Measurements from ENCODE around the gene ANXA1. TPM values are rescaled to one million over a fixed set of nuclear protein-coding genes. Genes with fewer than 3 reads are reported as not detected.

Gene ANXA1
- total RNA-seq, 2 experiments from 2014 or later = not detected

DNA sequence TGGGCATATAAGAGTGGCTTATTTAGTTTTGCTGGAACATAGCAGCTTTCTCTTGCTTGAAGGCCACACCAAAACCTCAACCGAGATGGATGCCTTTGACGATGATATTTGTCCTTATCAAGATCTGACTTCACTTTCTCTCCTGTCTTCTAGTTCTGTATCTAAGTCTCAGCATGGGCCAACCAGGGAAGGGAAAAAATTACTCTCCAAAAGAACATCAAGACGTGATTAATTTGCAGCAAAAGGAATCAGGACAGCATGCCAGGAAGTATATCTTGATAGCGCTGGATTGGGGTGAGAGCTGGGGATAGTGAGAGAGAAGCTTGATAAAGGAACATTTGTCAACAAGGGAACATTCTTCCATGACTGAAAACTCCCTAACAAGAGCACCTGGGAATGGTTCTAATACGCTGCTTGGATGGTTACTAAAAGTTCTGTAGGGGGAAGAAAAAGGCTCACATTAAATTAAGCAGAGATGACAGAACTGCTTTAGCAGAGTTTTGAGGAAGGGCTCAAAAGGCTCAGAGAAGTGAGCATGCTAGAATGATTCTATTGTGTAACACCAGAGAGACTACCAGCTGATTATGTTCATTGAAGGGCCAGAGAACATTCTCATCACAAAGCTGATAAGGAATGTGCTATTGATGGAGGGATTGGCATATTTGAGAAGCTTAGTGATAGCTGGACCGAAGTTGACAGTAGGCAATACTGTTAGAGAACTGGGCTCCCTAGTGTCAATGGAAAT lies 21.6 kb upstream of the ANXA1 start:
- no peaks in the 10 kb centered on the region for H3K79me2 ChIP-seq (ENCODE audit: insufficient read depth, low read depth, low read length)
- no peaks in the 10 kb centered on the region for H3K9me2 ChIP-seq (ENCODE audit: insufficient read depth, low read length)
- no peak for DNase-seq (ENCODE audit: low spot score)
- TF ChIP-seq EZH2phosphoT487 (IDR thresholded peaks at IDR 0.05; ENCODE audit: borderline replicate concordance, low read depth, low read length) = no peak
- no peak for TF ChIP-seq CTCF (conservative IDR thresholded peaks at IDR 0.05; ENCODE audit: low read length)
- H3K27ac ChIP-seq (ENCODE audit: low read depth, low read length, poor library complexity, severe bottlenecking) = no peak overlapping the region
- no peak overlapping the region for H2AFZ ChIP-seq (ENCODE audit: low read length)
- no peaks in the 10 kb centered on the region for H3K9me3 ChIP-seq (ENCODE audit: low read length)
- ChIA-PET POLR2A (interaction anchor here (0.6 kb wide), 1 partner anchor 40 kb away, joined by 3 read pairs; no protein-coding TSS in a partner anchor), CTCF (ENCODE audit: unreplicated experiment) (no interaction called here)
- H3K4me1 ChIP-seq (ENCODE audit: insufficient read depth, low read length, poor library complexity, severe bottlenecking) = peaks cover 12% of the 10 kb centered on the region
- H3K4me3 ChIP-seq (ENCODE audit: low read depth, low read length, poor library complexity, severe bottlenecking) = no peak overlapping the region
- no TSS peak for BruUV-seq (replicated peaks)
- H3K4me2 ChIP-seq (ENCODE audit: low read length) = no peak overlapping the region
- H3K36me3 ChIP-seq (ENCODE audit: insufficient read depth, low read length) = no peaks in the 10 kb centered on the region
- intact Hi-C loops (cut with micrococcal nuclease; ENCODE audit: unreplicated experiment) = no loop called here
- no peaks in the 10 kb centered on the region for H4K20me1 ChIP-seq (ENCODE audit: insufficient read depth, low read length)

GRCh38 chr9:73131461-73131860 lies 20.2 kb upstream of the ANXA1 start:
- CTCF ChIA-PET (ENCODE audit: unreplicated experiment) = no interaction called here
- H3K4me3 ChIP-seq (ENCODE audit: low read depth, low read length, poor library complexity, severe bottlenecking) = no peak overlapping the region
- peaks cover 12% of the 10 kb centered on the region for H3K4me1 ChIP-seq (ENCODE audit: insufficient read depth, low read length, poor library complexity, severe bottlenecking)
- BruUV-seq (replicated peaks) = no TSS peak
- POLR2A ChIA-PET = no interaction called here
- intact Hi-C loops (cut with micrococcal nuclease; ENCODE audit: unreplicated experiment) = no loop called here
- H3K4me2 ChIP-seq (ENCODE audit: low read length) = peak overlapping the region; percentile 62; the same call in 1 of the 2 replicates
- H3K36me3 ChIP-seq (ENCODE audit: insufficient read depth, low read length) = no peaks in the 10 kb centered on the region
- H3K27ac ChIP-seq (ENCODE audit: low read depth, low read length, poor library complexity, severe bottlenecking) = no peak overlapping the region
- TF ChIP-seq EZH2phosphoT487 (IDR thresholded peaks at IDR 0.05; ENCODE audit: borderline replicate concordance, low read depth, low read length) (no peak), CTCF (conservative IDR thresholded peaks at IDR 0.05; ENCODE audit: low read length) (no peak)
- H3K9me2 ChIP-seq (ENCODE audit: insufficient read depth, low read length) = no peaks in the 10 kb centered on the region
- H3K79me2 ChIP-seq (ENCODE audit: insufficient read depth, low read depth, low read length) = no peaks in the 10 kb centered on the region
- DNase-seq (ENCODE audit: low spot score) = no peak
- no peaks in the 10 kb centered on the region for H4K20me1 ChIP-seq (ENCODE audit: insufficient read depth, low read length)
- H2AFZ ChIP-seq (ENCODE audit: low read length) = peak overlapping the region; percentile 94; the same call in 1 of the 2 replicates
- no peaks in the 10 kb centered on the region for H3K9me3 ChIP-seq (ENCODE audit: low read length)
